ENCODE data around the gene KANSL1.

- TF ChIP-seq CTCF (IDR thresholded peaks at IDR 0.05; ENCODE audit: low read depth, low read length), result no peak
- TF ChIP-seq POLR2A (IDR thresholded peaks at IDR 0.05; ENCODE audit: extremely low read depth, insufficient read length), result no peak
- no peak for TF ChIP-seq MYC (IDR thresholded peaks at IDR 0.05; ENCODE audit: low read depth, low read length)
These were observed 182.5 kb downstream of the KANSL1 start for GRCh38 chr17:46010597-46011186.

All from NB4 (cell line).